HG02840 (cell line): Measurements from ENCODE around the gene ERC1.
A peak's percentile ranks its signal among the peaks of the same experiment; 100 is the strongest.
"Not testable (repeated sequence)": the region's sequence is repeated elsewhere in the genome, so short reads cannot be mapped to it uniquely, and the experiment has no call there.

Source experiments
- ATAC-seq: cut with Tn5 transposase; IDR thresholded peaks from one replicate; pipeline ENCODE4 v1.9.1; 2021; ENCODE audit warnings: mild to moderate bottlenecking, moderate library complexity, moderate number of reproducible peaks; ENCODE audit not compliant: unreplicated experiment, low FRiP score

Gene ERC1

DNA sequence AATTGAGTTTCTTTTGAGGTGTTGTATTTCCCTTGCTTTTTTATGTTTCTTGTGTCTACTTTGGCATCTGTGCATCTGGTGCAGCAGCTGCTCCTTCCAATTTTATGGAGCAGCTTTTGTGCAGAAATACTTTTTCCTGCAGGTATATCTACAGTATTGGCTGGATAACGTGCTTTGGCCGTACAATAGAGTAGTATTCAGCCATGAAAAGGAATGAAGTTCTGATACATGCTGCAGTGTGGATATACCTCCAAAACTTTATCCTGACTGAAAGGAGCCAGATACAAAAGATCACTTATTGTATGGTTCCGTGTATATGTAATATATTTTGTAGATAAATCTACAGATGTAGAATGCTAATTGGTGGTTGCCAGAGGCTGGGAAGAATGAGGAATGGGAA lies 74.6 kb downstream of the ERC1 start:
- ATAC-seq = no peak

DNA sequence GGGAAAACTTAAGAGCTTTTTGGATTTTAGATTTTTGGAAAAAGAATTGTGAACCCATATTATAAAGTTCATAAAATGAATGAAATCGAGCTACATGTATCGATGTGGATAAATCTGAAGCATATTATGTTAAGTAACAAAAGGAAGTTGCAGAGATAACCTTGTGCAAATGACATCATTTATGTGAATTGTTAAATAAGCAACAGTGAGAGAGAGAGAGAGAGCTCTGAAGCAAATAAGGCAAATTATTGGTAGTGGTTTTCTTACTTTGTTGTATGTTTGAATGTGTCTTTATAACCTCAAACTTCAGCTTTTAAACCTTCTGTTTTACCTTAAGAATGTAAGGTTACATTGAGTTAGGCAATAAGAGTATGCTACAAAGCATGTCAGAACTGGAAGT lies 78.8 kb downstream of the ERC1 start:
- ATAC-seq = no peak

DNA sequence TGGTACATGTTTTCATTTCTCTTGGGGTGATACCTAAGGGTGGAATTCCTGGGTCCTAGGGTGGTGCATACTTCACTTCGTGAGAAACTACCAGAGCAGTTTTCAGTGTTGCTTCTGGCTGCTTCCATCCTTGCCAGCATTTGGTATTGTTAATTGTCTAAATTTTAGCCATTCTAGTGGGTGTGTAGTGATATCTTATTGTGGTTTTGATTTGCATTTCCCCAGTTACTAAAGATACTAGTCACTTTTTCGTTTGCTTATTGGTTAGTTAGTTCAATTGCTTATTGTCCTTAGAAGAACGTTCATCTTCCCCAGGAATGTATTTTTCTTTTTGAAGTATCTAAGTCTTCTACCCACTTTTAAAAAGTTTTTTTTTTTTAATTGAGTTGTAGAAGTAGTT lies 80.2 kb downstream of the ERC1 start:
- ATAC-seq = no peak

DNA sequence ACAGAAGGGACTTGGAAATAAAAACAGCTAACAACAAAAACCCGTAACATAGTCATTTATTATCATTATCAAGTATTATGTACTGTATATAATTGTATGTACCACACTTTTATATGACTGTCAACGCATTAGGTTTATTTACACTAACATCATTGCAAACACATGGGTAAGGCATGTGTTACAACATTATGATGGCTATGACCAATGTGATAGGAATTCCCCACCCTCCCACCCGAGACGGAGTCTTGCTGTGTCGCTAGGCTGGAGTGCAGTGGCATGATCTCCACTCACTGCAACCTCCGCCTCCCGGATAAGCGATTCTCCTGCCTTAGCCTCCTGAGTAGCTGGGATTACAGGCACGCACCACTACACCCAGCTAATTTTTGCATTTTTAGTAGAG lies 82.6 kb downstream of the ERC1 start:
- no peak for ATAC-seq

DNA sequence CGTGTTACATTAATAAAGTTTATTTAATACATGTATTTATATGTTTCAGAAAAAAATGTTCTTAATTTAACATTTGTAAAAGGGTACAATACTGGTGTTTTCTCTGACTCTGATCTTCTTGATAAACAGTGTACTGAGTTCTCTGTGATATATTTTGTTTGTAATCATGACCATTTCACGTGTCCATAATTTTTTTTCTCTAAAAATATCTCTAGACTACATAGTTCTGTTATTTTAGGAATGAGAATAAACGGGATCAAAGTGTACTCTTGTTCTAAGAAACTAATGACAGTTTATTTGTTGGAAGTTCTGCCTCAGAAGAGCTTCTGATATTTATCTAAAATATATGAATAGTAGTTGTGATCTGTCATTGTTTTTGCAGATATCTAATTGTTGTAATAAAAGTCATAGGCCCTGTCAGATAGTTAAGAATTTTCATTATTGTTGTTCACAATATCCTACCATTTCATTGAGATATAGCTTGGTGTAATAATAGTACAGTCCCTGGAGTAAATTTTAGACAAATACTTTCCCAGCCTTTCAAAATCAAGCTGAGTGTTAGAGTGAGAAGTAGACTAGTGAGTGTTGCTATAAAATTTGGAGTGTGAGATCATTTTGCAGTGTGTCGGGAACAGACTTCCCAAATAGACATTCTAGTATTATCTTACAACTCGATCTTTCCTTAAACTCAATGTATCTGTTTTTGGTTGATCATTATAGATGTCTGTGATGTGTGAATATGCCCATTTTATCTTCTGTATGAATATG lies 86.2 kb downstream of the ERC1 start:
- ATAC-seq = no peak

DNA sequence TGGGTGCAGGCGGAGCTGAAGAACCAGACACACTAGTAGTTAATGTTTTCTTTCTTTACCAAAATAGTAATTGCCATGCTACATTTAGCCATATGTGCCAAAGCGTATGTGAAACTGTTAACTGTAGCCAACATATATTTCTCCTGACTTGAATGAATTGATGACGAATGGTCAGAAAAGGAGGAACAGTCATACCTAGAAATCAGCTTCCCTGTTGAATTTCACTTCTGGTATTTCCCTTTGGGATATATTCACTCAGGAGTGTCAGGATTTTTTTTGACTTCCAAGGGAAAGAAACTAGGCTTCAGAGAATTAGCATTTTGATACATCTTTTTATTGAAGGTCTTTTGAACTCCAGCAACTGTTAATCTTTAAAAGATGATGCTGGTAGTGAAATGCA lies 87.0 kb downstream of the ERC1 start:
- no peak for ATAC-seq

DNA sequence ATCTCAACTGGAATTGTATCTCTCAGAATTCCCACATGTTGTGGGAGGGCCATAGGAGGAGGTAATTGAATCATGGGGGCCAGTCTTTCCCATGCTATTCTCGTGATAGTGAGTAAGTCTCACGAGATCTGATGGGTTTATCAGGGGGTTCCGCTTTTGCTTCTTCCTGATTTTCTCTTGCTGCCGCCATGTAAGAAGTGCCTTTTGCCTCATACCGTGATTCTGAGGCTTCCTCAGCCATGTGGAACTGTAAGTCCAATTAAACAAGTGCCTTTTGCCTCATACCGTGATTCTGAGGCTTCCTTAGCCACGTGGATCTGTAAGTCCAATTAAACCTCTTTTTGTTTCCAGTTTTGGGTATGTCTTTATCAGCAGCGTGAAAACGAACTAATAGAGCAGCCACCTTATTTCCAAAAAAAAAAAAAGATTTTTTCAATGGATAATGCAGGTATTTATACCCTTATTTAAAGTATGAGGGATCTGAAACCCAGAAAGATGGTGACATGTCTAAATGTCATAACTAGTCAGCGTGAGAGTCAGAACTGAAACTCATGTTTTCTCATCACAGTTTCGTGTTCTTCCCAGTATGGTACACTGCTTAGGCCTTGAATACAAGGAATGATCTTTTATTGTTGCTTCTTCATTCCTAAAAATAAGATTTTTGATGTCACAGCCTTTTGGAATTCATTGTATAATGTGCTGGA lies 89.6 kb downstream of the ERC1 start:
- ATAC-seq = no peak

DNA sequence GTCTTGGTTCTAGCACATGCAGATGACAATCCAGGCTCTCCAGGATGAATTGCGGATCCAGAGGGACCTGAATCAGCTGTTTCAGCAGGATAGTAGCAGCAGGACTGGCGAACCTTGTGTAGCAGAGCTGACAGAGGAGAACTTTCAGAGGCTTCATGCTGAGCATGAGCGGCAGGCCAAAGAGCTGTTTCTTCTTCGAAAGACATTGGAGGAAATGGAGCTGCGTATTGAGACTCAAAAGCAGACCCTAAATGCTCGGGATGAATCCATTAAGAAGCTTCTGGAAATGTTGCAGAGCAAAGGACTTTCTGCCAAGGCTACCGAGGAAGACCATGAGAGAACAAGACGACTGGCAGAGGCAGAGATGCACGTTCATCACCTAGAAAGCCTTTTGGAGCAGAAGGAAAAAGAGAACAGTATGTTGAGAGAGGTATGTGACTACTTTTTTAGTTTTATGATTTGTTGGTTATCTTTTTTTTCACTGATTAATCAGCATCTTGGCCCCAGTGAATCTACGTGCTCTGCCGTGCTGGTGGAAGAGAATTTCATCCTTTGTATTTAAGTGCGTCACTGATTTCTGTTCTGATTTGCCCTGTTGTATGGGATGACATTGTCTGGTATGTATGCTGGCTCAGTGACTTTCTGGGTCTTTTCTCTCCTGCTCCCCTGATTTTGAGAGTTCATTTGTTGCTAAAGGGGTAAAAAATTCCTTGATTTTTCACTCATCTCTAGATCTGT lies 92.3 kb downstream of the ERC1 start:
- no peak for ATAC-seq

DNA sequence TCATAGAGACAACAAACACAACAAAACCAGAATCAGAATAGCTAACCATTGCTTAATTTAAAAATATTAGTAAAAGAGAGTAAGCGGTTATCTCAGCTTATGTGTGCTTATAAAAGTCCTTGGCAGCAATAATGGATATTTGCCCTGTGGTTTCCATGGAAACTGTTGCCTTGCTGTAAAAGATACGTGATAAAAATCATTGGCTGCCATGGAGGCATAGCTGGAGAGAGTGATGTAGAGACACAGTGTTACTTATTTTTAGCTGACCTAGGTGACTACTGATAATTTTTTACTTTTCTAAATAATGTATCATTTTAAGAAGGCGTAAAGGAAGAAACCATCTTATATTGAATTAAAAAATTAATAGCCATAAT lies 92.9 kb downstream of the ERC1 start:
- no peak for ATAC-seq

DNA sequence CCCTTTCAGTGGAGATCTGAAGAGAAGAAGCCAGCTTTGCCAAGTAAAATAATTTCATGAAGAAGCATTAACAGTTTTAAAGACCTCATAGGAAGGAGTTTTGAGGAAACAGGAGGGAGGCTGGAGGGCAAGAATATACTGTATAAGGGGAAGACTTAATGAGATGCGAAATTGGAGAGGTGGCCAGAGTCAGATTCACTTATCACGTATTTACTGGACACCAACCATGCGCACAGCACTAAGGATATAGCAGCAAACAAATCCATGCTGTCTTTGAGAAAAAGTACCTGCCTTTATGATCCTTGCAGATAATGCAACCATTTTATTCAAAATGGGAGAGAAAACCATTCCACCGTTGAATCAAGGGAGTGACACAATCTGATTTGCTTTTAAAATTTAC lies 100.3 kb downstream of the ERC1 start:
- no peak for ATAC-seq

DNA sequence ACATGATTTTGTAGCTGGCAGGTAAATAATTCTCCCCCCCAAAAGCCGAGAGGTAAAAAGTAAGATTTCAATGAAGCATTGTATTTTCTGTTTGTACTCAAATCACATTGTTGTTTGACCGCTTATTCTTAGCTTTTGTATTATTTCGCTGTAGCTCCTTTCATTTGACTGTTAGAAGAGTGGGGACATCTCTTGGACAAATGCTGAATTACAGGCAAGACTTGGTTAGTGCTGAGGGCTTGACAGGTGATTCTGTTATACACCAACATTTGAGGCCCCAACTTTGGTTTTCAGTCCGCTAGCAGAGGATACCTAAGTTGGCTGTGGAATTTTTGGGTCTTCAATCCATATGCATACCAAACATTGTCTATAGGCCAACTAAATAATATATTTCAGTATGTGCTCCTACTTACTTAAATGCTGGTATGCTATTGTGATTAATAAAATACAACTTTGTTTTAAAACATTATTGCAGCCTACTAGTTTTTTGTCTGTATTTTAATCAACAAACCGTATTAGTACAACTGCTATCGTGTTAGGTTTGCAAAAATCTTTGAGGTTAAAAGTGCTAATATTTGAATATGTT lies 102.2 kb downstream of the ERC1 start:
- ATAC-seq = no peak

DNA sequence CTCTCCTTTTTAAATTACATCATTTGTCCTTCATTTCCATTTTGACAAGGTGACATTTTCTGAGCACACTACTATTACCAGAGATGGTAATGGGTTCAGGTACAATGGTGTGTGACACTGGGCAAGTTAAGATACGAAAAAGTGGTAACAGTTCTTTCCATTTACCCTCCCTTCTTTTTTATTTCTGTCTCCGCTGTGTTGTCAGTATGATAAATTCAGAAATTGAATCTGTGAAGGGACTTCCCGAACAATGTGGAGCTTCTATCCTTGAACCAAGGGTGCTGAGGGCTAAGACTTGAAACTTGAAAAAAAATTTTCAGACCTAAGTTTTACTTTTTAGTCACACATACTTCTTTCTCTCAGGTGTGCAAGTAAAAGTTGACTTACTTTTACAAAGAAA lies 103.7 kb downstream of the ERC1 start:
- no peak for ATAC-seq

DNA sequence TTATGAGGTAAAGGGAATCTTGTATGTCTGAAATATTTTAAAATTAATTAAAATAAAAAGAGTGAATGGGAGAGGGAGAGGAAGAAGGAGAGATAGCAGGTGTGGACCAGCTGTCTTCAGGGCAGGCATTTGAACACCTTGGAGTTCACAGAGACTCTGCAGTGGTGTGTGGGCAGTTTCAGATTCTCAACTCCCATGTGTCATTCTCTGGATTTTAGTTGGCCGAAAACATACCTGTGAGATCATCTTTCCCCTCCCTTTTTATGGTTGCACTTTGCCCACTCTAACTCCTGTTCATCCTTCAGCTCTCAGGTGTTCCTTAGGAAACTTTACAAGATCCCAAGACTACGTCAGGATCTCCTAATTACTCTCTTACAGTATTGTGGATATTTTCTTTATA lies 108.1 kb downstream of the ERC1 start:
- ATAC-seq = no peak

DNA sequence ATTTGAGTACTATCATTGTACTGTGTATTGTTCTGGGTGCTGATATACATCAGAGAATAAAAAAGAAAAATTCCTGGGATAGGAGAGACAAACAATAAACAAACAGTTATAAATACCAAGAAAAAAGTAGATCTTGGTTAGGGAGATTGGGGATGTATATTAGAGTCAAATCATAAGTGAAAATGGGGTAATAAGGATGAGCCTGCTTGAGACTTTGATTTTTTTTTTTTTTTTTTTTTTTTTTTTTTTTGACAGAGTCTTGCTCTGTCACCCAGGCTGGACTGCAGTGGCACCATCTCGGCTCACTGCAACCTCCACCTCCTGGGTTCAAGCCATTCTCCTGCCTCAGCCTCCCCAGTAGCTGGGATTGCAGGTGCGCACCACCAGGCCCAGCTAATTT lies 108.6 kb downstream of the ERC1 start:
- not testable (repeated sequence) for ATAC-seq

DNA sequence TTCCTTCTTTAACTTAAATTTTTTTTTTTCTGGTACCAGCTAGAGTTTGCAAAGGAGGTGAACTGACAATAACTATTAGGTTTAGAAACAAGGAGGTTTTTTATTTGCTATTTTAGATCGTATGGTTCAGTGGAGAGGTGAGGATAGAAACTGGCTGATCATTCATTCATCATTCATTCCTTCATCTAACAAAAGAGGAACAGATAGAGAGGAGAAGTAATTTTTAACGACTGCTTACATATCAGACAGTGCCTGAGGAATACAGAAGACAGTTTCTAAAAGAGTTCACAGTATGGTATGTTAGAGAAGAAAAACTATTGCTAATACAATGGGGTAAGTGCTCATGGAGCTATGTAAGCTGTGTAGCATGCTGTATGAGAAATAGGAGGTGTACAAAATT lies 111.1 kb downstream of the ERC1 start:
- no peak for ATAC-seq

DNA sequence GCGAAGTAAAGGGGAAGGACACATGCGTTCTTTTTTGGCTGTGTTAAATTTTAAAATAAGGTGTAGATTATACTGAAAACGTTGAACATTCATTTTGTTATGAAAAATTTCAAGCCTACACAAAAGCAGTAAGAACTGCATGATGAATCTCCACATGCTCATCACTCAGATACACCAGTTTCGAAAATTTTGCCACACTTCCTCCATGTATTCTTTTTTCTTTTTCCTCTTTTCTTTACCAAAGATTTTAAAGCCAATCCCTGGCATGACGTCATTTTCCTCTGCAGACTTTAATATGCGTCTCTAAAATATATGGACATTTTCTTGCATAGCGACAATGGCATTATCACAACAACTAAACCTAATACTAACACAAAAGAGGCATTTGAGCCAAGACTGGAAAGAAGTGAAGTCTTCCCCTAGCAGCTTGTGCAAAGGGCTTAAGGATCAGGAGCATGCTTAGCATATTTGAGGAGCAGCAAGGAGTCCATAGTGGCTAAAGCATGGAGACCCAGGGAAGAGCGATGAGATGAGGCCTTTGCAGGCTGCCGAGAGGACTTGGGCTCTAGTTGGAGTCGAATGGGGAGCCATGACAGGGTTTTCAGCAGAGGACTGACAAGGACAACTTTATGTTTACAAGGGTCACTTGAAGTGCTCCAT lies 111.9 kb downstream of the ERC1 start:
- ATAC-seq = no peak

DNA sequence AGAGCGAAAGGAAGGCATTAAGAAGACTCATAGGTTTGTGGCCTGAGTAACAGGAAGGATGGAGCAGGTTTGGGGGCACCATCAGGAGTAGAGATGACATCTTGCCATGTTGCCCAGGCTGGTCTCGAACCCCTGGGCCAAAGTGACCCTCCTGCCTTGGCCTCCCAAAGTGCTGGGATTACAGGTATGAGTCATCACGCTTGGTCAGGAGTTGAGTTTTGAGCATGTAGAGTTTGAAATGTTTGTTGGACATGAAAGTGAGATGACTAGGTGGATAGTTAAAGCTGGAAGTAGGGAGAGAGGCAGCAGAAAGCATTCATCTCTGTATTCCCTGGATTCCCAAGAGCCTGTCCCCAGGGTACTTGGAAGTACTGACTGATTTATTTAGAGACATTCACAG lies 112.6 kb downstream of the ERC1 start:
- ATAC-seq = no peak

DNA sequence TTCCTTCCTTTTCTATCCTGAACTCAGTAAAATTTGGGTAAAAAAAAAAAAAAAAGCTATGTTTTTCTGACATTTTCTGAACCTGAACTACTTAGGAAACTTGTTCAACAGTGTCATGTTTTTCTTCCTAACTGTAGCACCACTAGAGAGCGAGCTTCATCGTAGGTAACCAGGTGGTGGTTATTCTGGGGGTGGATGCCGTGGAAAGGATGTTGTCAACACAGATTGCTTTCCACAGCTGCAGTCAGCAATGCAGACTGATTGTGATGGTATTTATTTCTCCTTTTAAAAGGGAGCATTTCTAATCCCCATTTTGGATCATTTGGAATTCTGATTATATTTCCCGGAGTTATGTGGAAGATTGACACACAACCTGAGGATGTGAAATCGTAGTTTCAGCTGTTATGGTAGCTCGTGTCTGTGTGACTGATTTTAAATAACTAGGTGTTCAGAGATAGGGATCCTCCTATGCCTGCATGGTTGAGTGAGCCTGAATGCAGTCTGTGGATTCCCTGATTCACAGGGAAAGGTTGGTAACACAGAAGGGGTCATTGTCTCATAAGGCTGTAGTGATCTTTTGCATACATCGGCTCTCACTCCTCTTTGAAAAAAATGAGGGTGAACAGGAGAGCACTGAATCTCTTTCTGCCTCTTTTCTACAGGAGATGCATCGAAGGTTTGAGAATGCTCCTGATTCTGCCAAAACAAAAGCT lies 113.2 kb downstream of the ERC1 start:
- no peak for ATAC-seq

DNA sequence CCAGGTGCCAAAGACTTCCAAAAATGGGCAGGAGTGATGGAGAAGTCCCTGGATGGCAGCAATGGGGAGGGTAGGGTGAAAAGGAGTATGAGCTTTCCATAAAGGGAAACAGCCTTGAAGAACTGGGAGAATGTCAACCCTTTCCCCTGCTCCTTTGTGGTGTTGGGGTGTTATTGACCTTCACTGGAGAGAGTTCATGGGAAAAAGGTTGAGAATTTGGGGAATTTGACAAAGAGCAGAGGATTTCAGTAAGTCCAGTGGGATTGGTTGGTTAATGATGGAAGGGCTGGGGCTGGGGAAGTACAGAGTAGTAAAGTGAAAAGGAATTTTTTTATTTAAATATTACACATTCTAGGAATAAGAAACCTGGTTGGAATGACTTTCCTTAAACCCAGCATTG lies 116.6 kb downstream of the ERC1 start:
- no peak for ATAC-seq

DNA sequence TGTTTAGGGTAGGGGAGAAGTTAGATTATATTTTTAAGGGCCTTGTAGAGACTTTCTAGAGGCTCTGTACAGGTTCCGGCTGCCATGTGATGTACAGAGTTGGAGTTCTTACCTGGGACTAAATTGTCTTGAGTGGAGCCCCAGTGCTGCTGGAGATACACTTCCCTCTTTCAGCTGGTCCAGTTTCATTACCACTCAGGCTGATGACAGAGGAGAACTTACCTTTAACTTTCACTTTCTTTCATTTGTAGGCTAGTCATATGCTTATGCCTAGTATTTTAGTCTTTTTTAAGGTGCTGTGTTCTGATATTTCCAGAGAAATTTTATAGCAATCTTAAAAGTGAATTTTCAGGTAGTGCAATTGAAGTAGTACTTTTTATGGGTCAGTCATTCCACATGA lies 117.3 kb downstream of the ERC1 start:
- peak; percentile 84 for ATAC-seq
